WTC11 (cell line): Measurements from ENCODE around the gene B3GALNT2. TPM values are rescaled to one million over a fixed set of nuclear protein-coding genes. Genes with fewer than 3 reads are reported as not detected.

Experiments
- ATAC-seq: fragments of 200-7000 bp; cut with Tn5 transposase; 2 replicates; pipeline ENCODE4 v1.10.0; 2021; ENCODE audit warnings: mild to moderate bottlenecking, moderate library complexity
- CTCF ChIA-PET: fragments of 300-600 bp; sonication (Branson Sonifier 250); formaldehyde crosslinking; loops from one replicate; lab custom pipeline; 2021; ENCODE audit warnings: antibody characterized with exemption; lab: Charles Lee
- POLR2A ChIA-PET: fragments of 350-600 bp; sonication (Branson Sonifier 250); formaldehyde crosslinking; loops from one replicate; lab custom pipeline; 2021; ENCODE audit warnings: antibody characterized with exemption; lab: Charles Lee
- DNase-seq: peaks from one replicate; pipeline ENCODE4 v3.0.0; 2021; ENCODE audit warnings: low spot score
- H3K27ac Mint-ChIP-seq: 2 replicates; pipeline ENCODE4 v1.8.0; 2021; ENCODE audit warnings: mixed read lengths
- H3K27me3 Mint-ChIP-seq: 2 replicates; pipeline ENCODE4 v1.8.0; 2021; ENCODE audit warnings: low read depth, mild to moderate bottlenecking, moderate library complexity, mixed read lengths
- H3K36me3 Mint-ChIP-seq: 2 replicates; pipeline ENCODE4 v1.8.0; 2021; ENCODE audit warnings: mixed read lengths
- H3K4me1 Mint-ChIP-seq: 2 replicates; pipeline ENCODE4 v1.8.0; 2022; ENCODE audit warnings: mixed read lengths
- H3K4me3 Mint-ChIP-seq: 2 replicates; pipeline ENCODE4 v1.8.0; 2021; ENCODE audit warnings: mild to moderate bottlenecking, moderate library complexity, mixed read lengths
- H3K9me3 Mint-ChIP-seq: 2 replicates; pipeline ENCODE4 v1.8.0; 2021; ENCODE audit warnings: mixed read lengths
- ATF1 ChIP-seq: sonication (generic); formaldehyde crosslinking; IDR thresholded peaks from 2 replicates; pipeline ENCODE4 v1.8.1; 2023; ENCODE audit warnings: mild to moderate bottlenecking, moderate library complexity, missing genetic modification reagents
- CREB1 ChIP-seq: sonication (generic); formaldehyde crosslinking; IDR thresholded peaks from 2 replicates; pipeline ENCODE4 v1.8.0; 2023; ENCODE audit warnings: mild to moderate bottlenecking, missing genetic modification reagents
- GABPB1 ChIP-seq: sonication (generic); formaldehyde crosslinking; IDR thresholded peaks from 2 replicates; pipeline ENCODE4 v1.8.1; 2023; ENCODE audit warnings: mild to moderate bottlenecking, missing genetic modification reagents
- GTF2I ChIP-seq: fragments of 250-450 bp; sonication (Bioruptor Pico); conservative IDR thresholded peaks from 2 replicates; pipeline ENCODE4 v1.4.0; 2021; ENCODE audit warnings: mild to moderate bottlenecking
- HMGA2 ChIP-seq: fragments of 250-450 bp; sonication (Bioruptor Pico); IDR thresholded peaks from 2 replicates; pipeline ENCODE4 v1.4.0; 2021; ENCODE audit warnings: mild to moderate bottlenecking, moderate library complexity
- MXD4 ChIP-seq: fragments of 250-450 bp; sonication (Bioruptor Pico); IDR thresholded peaks from 2 replicates; pipeline ENCODE4 v1.8.0; 2021; ENCODE audit warnings: mild to moderate bottlenecking, moderate library complexity, borderline replicate concordance
- NFYB ChIP-seq: sonication (generic); formaldehyde crosslinking; conservative IDR thresholded peaks from 2 replicates; pipeline ENCODE4 v1.8.0; 2022; ENCODE audit warnings: low read depth, missing genetic modification reagents
- NR3C1 ChIP-seq: sonication (generic); formaldehyde crosslinking; conservative IDR thresholded peaks from 2 replicates; pipeline ENCODE4 v1.8.1; 2023; ENCODE audit warnings: low read depth, mild to moderate bottlenecking, missing genetic modification reagents
- OVOL2 ChIP-seq: fragments of 250-450 bp; sonication (Bioruptor Pico); IDR thresholded peaks from 2 replicates; pipeline ENCODE4 v1.9.0; 2021; ENCODE audit warnings: mild to moderate bottlenecking, borderline replicate concordance
- SMAD3 ChIP-seq: sonication (generic); formaldehyde crosslinking; IDR thresholded peaks from 2 replicates; pipeline ENCODE4 v1.8.0; 2022; ENCODE audit warnings: missing genetic modification reagents, mild to moderate bottlenecking, borderline replicate concordance
- SMAD4 ChIP-seq: sonication (generic); formaldehyde crosslinking; IDR thresholded peaks from 2 replicates; pipeline ENCODE4 v1.8.0; 2022; ENCODE audit warnings: mild to moderate bottlenecking, missing genetic modification reagents
- ZNF423 ChIP-seq: fragments of 250-450 bp; sonication (Bioruptor Pico); IDR thresholded peaks from 2 replicates; pipeline ENCODE4 v2.1.2; 2022; ENCODE audit warnings: mild to moderate bottlenecking, moderate library complexity
- total RNA-seq: library from RNA; stranded (reverse); gene quantifications from 3 replicates; pipeline ENCODE4 v1.2.3, GENCODE V29; 2021
- TF ChIP-seq, protein P1 (sequence below): sonication (generic); formaldehyde crosslinking; IDR thresholded peaks from 2 replicates; pipeline ENCODE4 v1.8.1; 2023; ENCODE audit warnings: mild to moderate bottlenecking, missing genetic modification reagents
- TF ChIP-seq, protein P2 (sequence below): fragments of 250-450 bp; sonication (Bioruptor Pico); IDR thresholded peaks from 2 replicates; pipeline ENCODE4 v1.9.0; 2021; ENCODE audit warnings: mild to moderate bottlenecking
- TF ChIP-seq, protein P3 (sequence below): fragments of 250-450 bp; sonication (Bioruptor Pico); IDR thresholded peaks from 2 replicates; pipeline ENCODE4 v1.8.0; 2021; ENCODE audit warnings: mild to moderate bottlenecking
- TF ChIP-seq, protein P4 (sequence below): fragments of 250-450 bp; sonication (Bioruptor Pico); IDR thresholded peaks from 2 replicates; pipeline ENCODE4 v1.9.0; 2021; ENCODE audit warnings: mild to moderate bottlenecking
- TF ChIP-seq, protein P5 (sequence below): sonication (generic); formaldehyde crosslinking; IDR thresholded peaks from 2 replicates; pipeline ENCODE4 v1.8.0; 2022; ENCODE audit warnings: missing genetic modification reagents
- TF ChIP-seq, protein P6 (sequence below): sonication (generic); formaldehyde crosslinking; IDR thresholded peaks from 2 replicates; pipeline ENCODE4 v1.8.0; 2022; ENCODE audit warnings: mild to moderate bottlenecking, missing genetic modification reagents

Gene B3GALNT2
- total RNA-seq, 1 experiment from 2014 or later = 41.7 TPM

DNA sequence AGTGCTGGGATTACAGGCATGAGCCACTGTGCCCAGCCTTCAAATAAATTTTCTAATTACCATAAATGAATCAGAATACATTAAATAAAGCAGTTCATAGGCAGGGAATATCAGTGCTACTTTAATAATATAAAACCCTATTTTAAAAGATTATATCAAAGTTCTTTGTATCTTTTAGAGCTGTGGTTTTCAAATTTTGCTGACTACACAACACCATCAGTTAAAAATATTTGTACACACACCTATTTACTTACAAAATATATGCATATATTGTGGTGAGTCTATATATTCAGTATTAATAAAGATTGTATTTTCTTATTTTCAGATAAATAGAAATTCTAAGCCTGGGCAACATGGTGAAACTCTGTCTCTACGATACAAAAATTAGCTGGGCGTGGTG lies 18.7 kb downstream of the B3GALNT2 start (continued):
- TF ChIP-seq, protein P1, sequence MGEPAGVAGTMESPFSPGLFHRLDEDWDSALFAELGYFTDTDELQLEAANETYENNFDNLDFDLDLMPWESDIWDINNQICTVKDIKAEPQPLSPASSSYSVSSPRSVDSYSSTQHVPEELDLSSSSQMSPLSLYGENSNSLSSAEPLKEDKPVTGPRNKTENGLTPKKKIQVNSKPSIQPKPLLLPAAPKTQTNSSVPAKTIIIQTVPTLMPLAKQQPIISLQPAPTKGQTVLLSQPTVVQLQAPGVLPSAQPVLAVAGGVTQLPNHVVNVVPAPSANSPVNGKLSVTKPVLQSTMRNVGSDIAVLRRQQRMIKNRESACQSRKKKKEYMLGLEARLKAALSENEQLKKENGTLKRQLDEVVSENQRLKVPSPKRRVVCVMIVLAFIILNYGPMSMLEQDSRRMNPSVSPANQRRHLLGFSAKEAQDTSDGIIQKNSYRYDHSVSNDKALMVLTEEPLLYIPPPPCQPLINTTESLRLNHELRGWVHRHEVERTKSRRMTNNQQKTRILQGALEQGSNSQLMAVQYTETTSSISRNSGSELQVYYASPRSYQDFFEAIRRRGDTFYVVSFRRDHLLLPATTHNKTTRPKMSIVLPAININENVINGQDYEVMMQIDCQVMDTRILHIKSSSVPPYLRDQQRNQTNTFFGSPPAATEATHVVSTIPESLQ (CRISPR knock-in tag) = no peak
- no peak for TF ChIP-seq CREB1
- TF ChIP-seq, protein P2, sequence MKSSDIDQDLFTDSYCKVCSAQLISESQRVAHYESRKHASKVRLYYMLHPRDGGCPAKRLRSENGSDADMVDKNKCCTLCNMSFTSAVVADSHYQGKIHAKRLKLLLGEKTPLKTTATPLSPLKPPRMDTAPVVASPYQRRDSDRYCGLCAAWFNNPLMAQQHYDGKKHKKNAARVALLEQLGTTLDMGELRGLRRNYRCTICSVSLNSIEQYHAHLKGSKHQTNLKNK (CRISPR knock-in tag) = no peak

DNA sequence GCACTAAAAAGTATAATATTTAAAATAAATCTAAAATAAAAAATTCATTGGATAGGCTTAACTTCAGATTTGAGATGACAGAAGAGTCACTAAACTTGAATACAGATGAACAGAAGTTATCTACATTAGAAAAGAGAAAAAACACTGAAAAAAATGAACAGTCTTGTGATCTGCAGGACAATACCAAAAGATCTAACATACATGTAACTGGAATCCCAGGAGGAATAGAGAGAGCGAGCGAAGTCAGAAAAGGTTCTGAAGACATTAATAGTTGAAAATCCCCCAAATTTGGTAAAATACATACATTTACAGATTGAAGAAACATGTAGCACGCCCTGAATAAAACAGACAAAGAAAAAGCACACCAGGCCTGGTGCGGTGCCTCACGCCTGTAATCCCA lies 21.2 kb downstream of the B3GALNT2 start:
- no peak overlapping the region for H3K4me3 Mint-ChIP-seq
- no peak for TF ChIP-seq ZNF423 (CRISPR knock-in tag)
- no peak for TF ChIP-seq GABPB1 (CRISPR knock-in tag)
- TF ChIP-seq ATF1 (CRISPR knock-in tag) = no peak
- TF ChIP-seq, protein P3, sequence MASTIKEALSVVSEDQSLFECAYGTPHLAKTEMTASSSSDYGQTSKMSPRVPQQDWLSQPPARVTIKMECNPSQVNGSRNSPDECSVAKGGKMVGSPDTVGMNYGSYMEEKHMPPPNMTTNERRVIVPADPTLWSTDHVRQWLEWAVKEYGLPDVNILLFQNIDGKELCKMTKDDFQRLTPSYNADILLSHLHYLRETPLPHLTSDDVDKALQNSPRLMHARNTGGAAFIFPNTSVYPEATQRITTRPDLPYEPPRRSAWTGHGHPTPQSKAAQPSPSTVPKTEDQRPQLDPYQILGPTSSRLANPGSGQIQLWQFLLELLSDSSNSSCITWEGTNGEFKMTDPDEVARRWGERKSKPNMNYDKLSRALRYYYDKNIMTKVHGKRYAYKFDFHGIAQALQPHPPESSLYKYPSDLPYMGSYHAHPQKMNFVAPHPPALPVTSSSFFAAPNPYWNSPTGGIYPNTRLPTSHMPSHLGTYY = no peak
- no peak for TF ChIP-seq GTF2I (CRISPR knock-in tag)
- TF ChIP-seq NR3C1 (CRISPR knock-in tag) = no peak
- TF ChIP-seq, protein P4, sequence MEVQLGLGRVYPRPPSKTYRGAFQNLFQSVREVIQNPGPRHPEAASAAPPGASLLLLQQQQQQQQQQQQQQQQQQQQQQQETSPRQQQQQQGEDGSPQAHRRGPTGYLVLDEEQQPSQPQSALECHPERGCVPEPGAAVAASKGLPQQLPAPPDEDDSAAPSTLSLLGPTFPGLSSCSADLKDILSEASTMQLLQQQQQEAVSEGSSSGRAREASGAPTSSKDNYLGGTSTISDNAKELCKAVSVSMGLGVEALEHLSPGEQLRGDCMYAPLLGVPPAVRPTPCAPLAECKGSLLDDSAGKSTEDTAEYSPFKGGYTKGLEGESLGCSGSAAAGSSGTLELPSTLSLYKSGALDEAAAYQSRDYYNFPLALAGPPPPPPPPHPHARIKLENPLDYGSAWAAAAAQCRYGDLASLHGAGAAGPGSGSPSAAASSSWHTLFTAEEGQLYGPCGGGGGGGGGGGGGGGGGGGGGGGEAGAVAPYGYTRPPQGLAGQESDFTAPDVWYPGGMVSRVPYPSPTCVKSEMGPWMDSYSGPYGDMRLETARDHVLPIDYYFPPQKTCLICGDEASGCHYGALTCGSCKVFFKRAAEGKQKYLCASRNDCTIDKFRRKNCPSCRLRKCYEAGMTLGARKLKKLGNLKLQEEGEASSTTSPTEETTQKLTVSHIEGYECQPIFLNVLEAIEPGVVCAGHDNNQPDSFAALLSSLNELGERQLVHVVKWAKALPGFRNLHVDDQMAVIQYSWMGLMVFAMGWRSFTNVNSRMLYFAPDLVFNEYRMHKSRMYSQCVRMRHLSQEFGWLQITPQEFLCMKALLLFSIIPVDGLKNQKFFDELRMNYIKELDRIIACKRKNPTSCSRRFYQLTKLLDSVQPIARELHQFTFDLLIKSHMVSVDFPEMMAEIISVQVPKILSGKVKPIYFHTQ (CRISPR knock-in tag) = no peak
- TF ChIP-seq OVOL2 (CRISPR knock-in tag) = no peak
- no peak for TF ChIP-seq MXD4
- no peak for TF ChIP-seq SMAD4
- TF ChIP-seq HMGA2 = no peak
- no peak for TF ChIP-seq NFYB (CRISPR knock-in tag)
- TF ChIP-seq SMAD3 (CRISPR knock-in tag) = no peak
- TF ChIP-seq, protein P5, sequence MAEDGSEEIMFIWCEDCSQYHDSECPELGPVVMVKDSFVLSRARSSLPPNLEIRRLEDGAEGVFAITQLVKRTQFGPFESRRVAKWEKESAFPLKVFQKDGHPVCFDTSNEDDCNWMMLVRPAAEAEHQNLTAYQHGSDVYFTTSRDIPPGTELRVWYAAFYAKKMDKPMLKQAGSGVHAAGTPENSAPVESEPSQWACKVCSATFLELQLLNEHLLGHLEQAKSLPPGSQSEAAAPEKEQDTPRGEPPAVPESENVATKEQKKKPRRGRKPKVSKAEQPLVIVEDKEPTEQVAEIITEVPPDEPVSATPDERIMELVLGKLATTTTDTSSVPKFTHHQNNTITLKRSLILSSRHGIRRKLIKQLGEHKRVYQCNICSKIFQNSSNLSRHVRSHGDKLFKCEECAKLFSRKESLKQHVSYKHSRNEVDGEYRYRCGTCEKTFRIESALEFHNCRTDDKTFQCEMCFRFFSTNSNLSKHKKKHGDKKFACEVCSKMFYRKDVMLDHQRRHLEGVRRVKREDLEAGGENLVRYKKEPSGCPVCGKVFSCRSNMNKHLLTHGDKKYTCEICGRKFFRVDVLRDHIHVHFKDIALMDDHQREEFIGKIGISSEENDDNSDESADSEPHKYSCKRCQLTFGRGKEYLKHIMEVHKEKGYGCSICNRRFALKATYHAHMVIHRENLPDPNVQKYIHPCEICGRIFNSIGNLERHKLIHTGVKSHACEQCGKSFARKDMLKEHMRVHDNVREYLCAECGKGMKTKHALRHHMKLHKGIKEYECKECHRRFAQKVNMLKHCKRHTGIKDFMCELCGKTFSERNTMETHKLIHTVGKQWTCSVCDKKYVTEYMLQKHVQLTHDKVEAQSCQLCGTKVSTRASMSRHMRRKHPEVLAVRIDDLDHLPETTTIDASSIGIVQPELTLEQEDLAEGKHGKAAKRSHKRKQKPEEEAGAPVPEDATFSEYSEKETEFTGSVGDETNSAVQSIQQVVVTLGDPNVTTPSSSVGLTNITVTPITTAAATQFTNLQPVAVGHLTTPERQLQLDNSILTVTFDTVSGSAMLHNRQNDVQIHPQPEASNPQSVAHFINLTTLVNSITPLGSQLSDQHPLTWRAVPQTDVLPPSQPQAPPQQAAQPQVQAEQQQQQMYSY (CRISPR knock-in tag) = no peak
- TF ChIP-seq, protein P6, sequence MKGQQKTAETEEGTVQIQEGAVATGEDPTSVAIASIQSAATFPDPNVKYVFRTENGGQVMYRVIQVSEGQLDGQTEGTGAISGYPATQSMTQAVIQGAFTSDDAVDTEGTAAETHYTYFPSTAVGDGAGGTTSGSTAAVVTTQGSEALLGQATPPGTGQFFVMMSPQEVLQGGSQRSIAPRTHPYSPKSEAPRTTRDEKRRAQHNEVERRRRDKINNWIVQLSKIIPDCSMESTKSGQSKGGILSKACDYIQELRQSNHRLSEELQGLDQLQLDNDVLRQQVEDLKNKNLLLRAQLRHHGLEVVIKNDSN (CRISPR knock-in tag) = no peak
- DNase-seq (no peak), ATAC-seq (no peak)
- ChIA-PET CTCF (no interaction called here), POLR2A (no interaction called here)
- no peak overlapping the region for H3K27ac Mint-ChIP-seq
- H3K4me1 Mint-ChIP-seq = no peaks in the 10 kb centered on the region
- H3K9me3 Mint-ChIP-seq = no peaks in the 10 kb centered on the region
- peaks cover 57% of the 10 kb centered on the region for H3K36me3 Mint-ChIP-seq
- H3K27me3 Mint-ChIP-seq = no peaks in the 10 kb centered on the region
